ENCODE data around the gene TF. TPM values are rescaled to one million over a fixed set of nuclear protein-coding genes. Genes with fewer than 3 reads are reported as not detected.

The TF gene
- total RNA-seq, 1 donor from 2014 or later: 0.34 TPM

GRCh38 chr3:133744241-133744640 is 2.0 kb upstream of the TF start:
- FAIRE-seq: no peak
- Histone ChIP-seq H2AFZ (ENCODE audit: low read depth, low read length) (no peak overlapping the region), H3K9me3 (ENCODE audit: insufficient read depth, low read depth, low read length) (no peaks in the 10 kb centered on the region), H3K27me3 (ENCODE audit: insufficient read depth, low read length) (peaks cover 27% of the 10 kb centered on the region), H3K9ac (ENCODE audit: low read length) (no peak overlapping the region), H4K20me1 (ENCODE audit: insufficient read depth, low read length) (no peaks in the 10 kb centered on the region), H3K4me1 (ENCODE audit: insufficient read depth, low read length) (no peaks in the 10 kb centered on the region), H3K27ac (ENCODE audit: low read depth, low read length) (no peak overlapping the region), H3K79me2 (ENCODE audit: insufficient read depth, low read length) (no peaks in the 10 kb centered on the region), H3K36me3 (ENCODE audit: insufficient read depth, low read length) (no peaks in the 10 kb centered on the region), H3K4me2 (ENCODE audit: low read length) (no peak overlapping the region), H3K4me3 (ENCODE audit: insufficient read depth, low read depth, low read length) (no peak overlapping the region)
- H3K4me3 Mint-ChIP-seq (ENCODE audit: unreplicated experiment): no peak overlapping the region
- peaks cover 3% of the 10 kb centered on the region for H3K36me3 Mint-ChIP-seq (ENCODE audit: low read depth, unreplicated experiment)
- H3K27ac Mint-ChIP-seq (ENCODE audit: unreplicated experiment): no peak overlapping the region
- no peaks in the 10 kb centered on the region for H3K4me1 Mint-ChIP-seq (ENCODE audit: low read depth, unreplicated experiment)
- peaks cover 2% of the 10 kb centered on the region for H3K9me3 Mint-ChIP-seq (ENCODE audit: unreplicated experiment)
- peaks cover 55% of the 10 kb centered on the region for H3K27me3 Mint-ChIP-seq (ENCODE audit: low read depth, unreplicated experiment)
- TF ChIP-seq, protein P1, sequence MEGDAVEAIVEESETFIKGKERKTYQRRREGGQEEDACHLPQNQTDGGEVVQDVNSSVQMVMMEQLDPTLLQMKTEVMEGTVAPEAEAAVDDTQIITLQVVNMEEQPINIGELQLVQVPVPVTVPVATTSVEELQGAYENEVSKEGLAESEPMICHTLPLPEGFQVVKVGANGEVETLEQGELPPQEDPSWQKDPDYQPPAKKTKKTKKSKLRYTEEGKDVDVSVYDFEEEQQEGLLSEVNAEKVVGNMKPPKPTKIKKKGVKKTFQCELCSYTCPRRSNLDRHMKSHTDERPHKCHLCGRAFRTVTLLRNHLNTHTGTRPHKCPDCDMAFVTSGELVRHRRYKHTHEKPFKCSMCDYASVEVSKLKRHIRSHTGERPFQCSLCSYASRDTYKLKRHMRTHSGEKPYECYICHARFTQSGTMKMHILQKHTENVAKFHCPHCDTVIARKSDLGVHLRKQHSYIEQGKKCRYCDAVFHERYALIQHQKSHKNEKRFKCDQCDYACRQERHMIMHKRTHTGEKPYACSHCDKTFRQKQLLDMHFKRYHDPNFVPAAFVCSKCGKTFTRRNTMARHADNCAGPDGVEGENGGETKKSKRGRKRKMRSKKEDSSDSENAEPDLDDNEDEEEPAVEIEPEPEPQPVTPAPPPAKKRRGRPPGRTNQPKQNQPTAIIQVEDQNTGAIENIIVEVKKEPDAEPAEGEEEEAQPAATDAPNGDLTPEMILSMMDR (IDR thresholded peaks at IDR 0.05; ENCODE audit: insufficient read depth, low read depth, low read length): no peak
- no peak for TF ChIP-seq EZH2 (IDR thresholded peaks at IDR 0.05; ENCODE audit: insufficient read depth, low read length)
- DNase-seq (ENCODE audit: low read depth): no peak

DNA sequence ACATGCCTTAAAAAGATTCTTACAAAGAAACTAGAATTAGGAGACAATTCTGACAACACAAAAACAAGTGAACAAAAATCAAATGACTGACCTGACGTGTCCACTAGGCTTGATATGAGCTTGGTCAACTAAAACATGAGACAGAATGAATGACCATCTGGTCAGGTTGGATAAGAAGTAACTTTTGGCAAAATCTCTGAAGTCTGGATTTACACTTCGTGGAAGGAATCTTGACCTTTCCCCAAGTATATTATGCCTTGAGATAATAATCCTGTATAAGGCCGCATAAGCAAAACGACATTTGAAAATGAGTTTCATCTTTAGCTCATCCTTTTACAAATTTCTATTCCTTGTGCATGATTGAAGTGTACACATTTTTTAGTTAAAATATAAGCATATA is 1.1 kb upstream of the TF start:
- Mint-ChIP-seq H3K27me3 (ENCODE audit: low read depth, unreplicated experiment) (peaks cover 62% of the 10 kb centered on the region), H3K36me3 (ENCODE audit: low read depth, unreplicated experiment) (peaks cover 3% of the 10 kb centered on the region), H3K4me3 (ENCODE audit: unreplicated experiment) (no peak overlapping the region), H3K4me1 (ENCODE audit: low read depth, unreplicated experiment) (no peaks in the 10 kb centered on the region), H3K9me3 (ENCODE audit: unreplicated experiment) (peaks cover 2% of the 10 kb centered on the region), H3K27ac (ENCODE audit: unreplicated experiment) (no peak overlapping the region)
- no peaks in the 10 kb centered on the region for H3K9me3 ChIP-seq (ENCODE audit: insufficient read depth, low read depth, low read length)
- TF ChIP-seq, protein P1 (IDR thresholded peaks at IDR 0.05; ENCODE audit: insufficient read depth, low read depth, low read length): no peak
- no peak for TF ChIP-seq EZH2 (IDR thresholded peaks at IDR 0.05; ENCODE audit: insufficient read depth, low read length)
- DNase-seq (ENCODE audit: low read depth): no peak
- H3K4me1 ChIP-seq (ENCODE audit: insufficient read depth, low read length): no peaks in the 10 kb centered on the region
- no peak overlapping the region for H2AFZ ChIP-seq (ENCODE audit: low read depth, low read length)
- H3K4me2 ChIP-seq (ENCODE audit: low read length): no peak overlapping the region
- H3K79me2 ChIP-seq (ENCODE audit: insufficient read depth, low read length): no peaks in the 10 kb centered on the region
- no peak overlapping the region for H3K4me3 ChIP-seq (ENCODE audit: insufficient read depth, low read depth, low read length)
- FAIRE-seq: no peak
- no peak overlapping the region for H3K27ac ChIP-seq (ENCODE audit: low read depth, low read length)
- no peak overlapping the region for H3K9ac ChIP-seq (ENCODE audit: low read length)
- H3K27me3 ChIP-seq (ENCODE audit: insufficient read depth, low read length): peaks cover 27% of the 10 kb centered on the region
- no peaks in the 10 kb centered on the region for H3K36me3 ChIP-seq (ENCODE audit: insufficient read depth, low read length)
- no peaks in the 10 kb centered on the region for H4K20me1 ChIP-seq (ENCODE audit: insufficient read depth, low read length)

- no peaks in the 10 kb centered on the region for H4K20me1 ChIP-seq (ENCODE audit: insufficient read depth, low read length)
- Mint-ChIP-seq H3K4me3 (ENCODE audit: unreplicated experiment) (no peak overlapping the region), H3K36me3 (ENCODE audit: low read depth, unreplicated experiment) (peaks cover 3% of the 10 kb centered on the region), H3K27me3 (ENCODE audit: low read depth, unreplicated experiment) (peaks cover 62% of the 10 kb centered on the region), H3K27ac (ENCODE audit: unreplicated experiment) (no peak overlapping the region), H3K4me1 (ENCODE audit: low read depth, unreplicated experiment) (no peaks in the 10 kb centered on the region), H3K9me3 (ENCODE audit: unreplicated experiment) (peaks cover 2% of the 10 kb centered on the region)
- TF ChIP-seq, protein P1 (IDR thresholded peaks at IDR 0.05; ENCODE audit: insufficient read depth, low read depth, low read length): no peak
- TF ChIP-seq EZH2 (IDR thresholded peaks at IDR 0.05; ENCODE audit: insufficient read depth, low read length): no peak
- no peaks in the 10 kb centered on the region for H3K9me3 ChIP-seq (ENCODE audit: insufficient read depth, low read depth, low read length)
- no peaks in the 10 kb centered on the region for H3K4me1 ChIP-seq (ENCODE audit: insufficient read depth, low read length)
- DNase-seq (ENCODE audit: low read depth) (no peak), FAIRE-seq (no peak)
- H2AFZ ChIP-seq (ENCODE audit: low read depth, low read length): no peak overlapping the region
- peaks cover 27% of the 10 kb centered on the region for H3K27me3 ChIP-seq (ENCODE audit: insufficient read depth, low read length)
- H3K4me3 ChIP-seq (ENCODE audit: insufficient read depth, low read depth, low read length): no peak overlapping the region
- H3K27ac ChIP-seq (ENCODE audit: low read depth, low read length): no peak overlapping the region
- H3K9ac ChIP-seq (ENCODE audit: low read length): no peak overlapping the region
- H3K36me3 ChIP-seq (ENCODE audit: insufficient read depth, low read length): no peaks in the 10 kb centered on the region
- H3K4me2 ChIP-seq (ENCODE audit: low read length): peak overlapping the region; percentile 77
- no peaks in the 10 kb centered on the region for H3K79me2 ChIP-seq (ENCODE audit: insufficient read depth, low read length)
Measured at GRCh38 chr3:133746712-133747066, 496 bp downstream of the TF start.

Data from astrocyte (in vitro differentiated cells and primary cell).